ENCODE measurements around the gene P2RY12. TPM values are rescaled to one million over a fixed set of nuclear protein-coding genes. Genes with fewer than 3 reads are reported as not detected.
A peak's percentile ranks its signal among the peaks of the same experiment; 100 is the strongest.

Gene P2RY12
- total RNA-seq, 4 donors from 2014 or later, result 1.5 to 4.6 (median 2.8) TPM

- Histone ChIP-seq H3K36me3 (no peaks in the 10 kb centered on the region), H3K27ac (replicated peaks in 1 of 4) (no peak overlapping the region), H3K9me3 (no peaks in the 10 kb centered on the region), H3K27me3 (no peaks in the 10 kb centered on the region), H3K4me1 (no peaks in the 10 kb centered on the region), H3K4me3 (no peak overlapping the region)
- no peak for TF ChIP-seq POLR2A (IDR thresholded peaks at IDR 0.05; ENCODE audit: low read depth)
- peak; percentile 13 to 41 (median 15) for TF ChIP-seq CTCF (IDR thresholded peaks at IDR 0.05)
- DNase-seq (ENCODE audit: extremely low spot score), result no peak
- WGBS, result 73% methylated on average over 4 of the region's 4 CpGs
- intact Hi-C loops (cut with DNase I), result no loop called here
Measured at GRCh38 chr3:151379083-151379734, 5.3 kb downstream of the P2RY12 start.

- Histone ChIP-seq H3K9me3 (no peaks in the 10 kb centered on the region), H3K27ac (replicated peaks in 1 of 4) (no peak overlapping the region), H3K36me3 (no peaks in the 10 kb centered on the region), H3K4me1 (no peaks in the 10 kb centered on the region), H3K4me3 (no peak overlapping the region), H3K27me3 (no peaks in the 10 kb centered on the region)
- DNase-seq (ENCODE audit: extremely low spot score), result no peak
- TF ChIP-seq POLR2AphosphoS5 (IDR thresholded peaks at IDR 0.05) (no peak), POLR2A (IDR thresholded peaks at IDR 0.05; ENCODE audit: low read depth) (no peak), EP300 (IDR thresholded peaks at IDR 0.05) (no peak), CTCF (IDR thresholded peaks at IDR 0.05) (no peak)
- WGBS, result 85% methylated on average over 8 of the region's 8 CpGs
- intact Hi-C loops (cut with DNase I), result no loop called here
Measured at GRCh38 chr3:151377768-151378385, 6.7 kb downstream of the P2RY12 start.

- no peaks in the 10 kb centered on the region for H3K4me1 ChIP-seq
- H3K4me3 ChIP-seq, result no peak overlapping the region
- 95% methylated on average over 4 of the region's 4 CpGs for WGBS
- H3K27ac ChIP-seq (replicated peaks in 1 of 4), result no peak overlapping the region
- H3K9me3 ChIP-seq, result no peaks in the 10 kb centered on the region
- H3K27me3 ChIP-seq, result no peaks in the 10 kb centered on the region
- DNase-seq (ENCODE audit: extremely low spot score), result no peak
- TF ChIP-seq EP300 (IDR thresholded peaks at IDR 0.05), result no peak
- TF ChIP-seq POLR2AphosphoS5 (IDR thresholded peaks at IDR 0.05), result no peak
- TF ChIP-seq CTCF (IDR thresholded peaks at IDR 0.05), result no peak
- no peak for TF ChIP-seq POLR2A (IDR thresholded peaks at IDR 0.05; ENCODE audit: low read depth)
- intact Hi-C loops (cut with DNase I), result no loop called here
- H3K36me3 ChIP-seq, result no peaks in the 10 kb centered on the region
Measured at GRCh38 chr3:151372063-151372820, 12.3 kb downstream of the P2RY12 start.

DNA sequence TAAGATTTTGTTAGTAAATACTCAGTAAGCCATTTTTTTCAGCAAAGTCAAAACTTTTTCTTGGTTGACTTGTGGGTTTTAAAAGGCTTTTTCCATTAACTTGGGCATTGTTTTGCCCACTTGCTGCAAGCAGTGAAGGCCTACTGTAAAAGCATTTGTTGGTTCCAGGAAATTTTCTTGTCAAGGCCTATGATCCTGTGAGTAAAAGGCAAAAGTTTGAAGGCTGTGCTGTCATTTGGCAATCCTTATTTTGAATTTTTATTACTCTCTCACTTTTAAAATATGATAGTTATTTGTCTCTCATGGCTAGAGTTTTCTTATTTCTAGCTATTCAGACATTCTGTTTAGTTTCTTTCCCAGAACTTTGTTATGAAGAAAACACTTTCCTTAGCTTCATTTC lies 13.0 kb downstream of the P2RY12 start:
- intact Hi-C loops (cut with DNase I), result no loop called here
- DNase-seq (ENCODE audit: extremely low spot score), result no peak
- no peaks in the 10 kb centered on the region for H3K27me3 ChIP-seq

More for the DNA sequence above, 13.0 kb downstream of the P2RY12 start:
- no peak for TF ChIP-seq POLR2A (IDR thresholded peaks at IDR 0.05; ENCODE audit: low read depth)
- no peak for TF ChIP-seq CTCF (IDR thresholded peaks at IDR 0.05)
- no peak for TF ChIP-seq EP300 (IDR thresholded peaks at IDR 0.05)
- no peak for TF ChIP-seq POLR2AphosphoS5 (IDR thresholded peaks at IDR 0.05)
- no peaks in the 10 kb centered on the region for H3K36me3 ChIP-seq
- no peaks in the 10 kb centered on the region for H3K4me1 ChIP-seq
- H3K9me3 ChIP-seq, result no peaks in the 10 kb centered on the region
- no peak overlapping the region for H3K27ac ChIP-seq (replicated peaks in 1 of 4)
- H3K4me3 ChIP-seq, result no peak overlapping the region

Measured in esophagus muscularis mucosa (tissue), 4 donors.